Measurements from ENCODE around the gene HIPK2.

DNA sequence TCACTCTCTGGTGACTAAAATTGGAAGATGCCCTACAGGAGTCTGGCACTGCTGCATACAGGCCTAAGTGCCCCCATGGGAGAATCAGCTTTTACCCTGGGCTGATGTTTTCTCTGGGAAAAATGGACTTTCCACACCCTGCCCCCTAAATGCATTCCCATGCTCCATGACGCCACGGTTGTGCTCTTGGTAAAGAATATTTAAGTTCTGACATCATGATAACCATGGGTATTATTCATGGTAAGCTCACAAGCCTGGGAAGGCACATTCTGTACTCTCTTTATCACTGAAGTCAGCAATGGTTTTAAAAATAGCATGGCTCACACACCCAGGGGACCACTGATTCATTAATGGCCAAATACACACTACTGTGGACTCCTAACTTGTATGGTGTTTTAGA is 43.4 kb downstream of the HIPK2 start:
- TF ChIP-seq, protein P1, sequence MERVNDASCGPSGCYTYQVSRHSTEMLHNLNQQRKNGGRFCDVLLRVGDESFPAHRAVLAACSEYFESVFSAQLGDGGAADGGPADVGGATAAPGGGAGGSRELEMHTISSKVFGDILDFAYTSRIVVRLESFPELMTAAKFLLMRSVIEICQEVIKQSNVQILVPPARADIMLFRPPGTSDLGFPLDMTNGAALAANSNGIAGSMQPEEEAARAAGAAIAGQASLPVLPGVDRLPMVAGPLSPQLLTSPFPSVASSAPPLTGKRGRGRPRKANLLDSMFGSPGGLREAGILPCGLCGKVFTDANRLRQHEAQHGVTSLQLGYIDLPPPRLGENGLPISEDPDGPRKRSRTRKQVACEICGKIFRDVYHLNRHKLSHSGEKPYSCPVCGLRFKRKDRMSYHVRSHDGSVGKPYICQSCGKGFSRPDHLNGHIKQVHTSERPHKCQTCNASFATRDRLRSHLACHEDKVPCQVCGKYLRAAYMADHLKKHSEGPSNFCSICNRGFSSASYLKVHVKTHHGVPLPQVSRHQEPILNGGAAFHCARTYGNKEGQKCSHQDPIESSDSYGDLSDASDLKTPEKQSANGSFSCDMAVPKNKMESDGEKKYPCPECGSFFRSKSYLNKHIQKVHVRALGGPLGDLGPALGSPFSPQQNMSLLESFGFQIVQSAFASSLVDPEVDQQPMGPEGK (CRISPR knock-in tag; IDR thresholded peaks at IDR 0.05; ENCODE audit: borderline replicate concordance): no peak
- no peak for TF ChIP-seq GLIS3 (CRISPR knock-in tag; IDR thresholded peaks at IDR 0.05)
- TF ChIP-seq OSR1 (CRISPR knock-in tag; IDR thresholded peaks at IDR 0.05): no peak
- no peak for TF ChIP-seq SNAI2 (CRISPR knock-in tag; IDR thresholded peaks at IDR 0.05)
- no peak for TF ChIP-seq PPARA (CRISPR knock-in tag; IDR thresholded peaks at IDR 0.05; ENCODE audit: borderline replicate concordance)
- no peak for TF ChIP-seq RARB (CRISPR knock-in tag; IDR thresholded peaks at IDR 0.05)
- TF ChIP-seq TSHZ2 (CRISPR knock-in tag; IDR thresholded peaks at IDR 0.05): no peak
- TF ChIP-seq ZC3H10 (CRISPR knock-in tag; IDR thresholded peaks at IDR 0.05): no peak
- TF ChIP-seq ARNTL (CRISPR knock-in tag; IDR thresholded peaks at IDR 0.05; ENCODE audit: borderline replicate concordance, low read depth): no peak
